GM19023 (cell line): ENCODE measurements around the gene LTF.
"Not testable (repeated sequence)": the region's sequence is repeated elsewhere in the genome, so short reads cannot be mapped to it uniquely, and the experiment has no call there.

ENCODE experiments used
- ATAC-seq: cut with Tn5 transposase; IDR thresholded peaks from one replicate; pipeline ENCODE4 v1.9.1; 2021; ENCODE audit warnings: mild to moderate bottlenecking, moderate library complexity; ENCODE audit not compliant: unreplicated experiment

LTF gene

DNA sequence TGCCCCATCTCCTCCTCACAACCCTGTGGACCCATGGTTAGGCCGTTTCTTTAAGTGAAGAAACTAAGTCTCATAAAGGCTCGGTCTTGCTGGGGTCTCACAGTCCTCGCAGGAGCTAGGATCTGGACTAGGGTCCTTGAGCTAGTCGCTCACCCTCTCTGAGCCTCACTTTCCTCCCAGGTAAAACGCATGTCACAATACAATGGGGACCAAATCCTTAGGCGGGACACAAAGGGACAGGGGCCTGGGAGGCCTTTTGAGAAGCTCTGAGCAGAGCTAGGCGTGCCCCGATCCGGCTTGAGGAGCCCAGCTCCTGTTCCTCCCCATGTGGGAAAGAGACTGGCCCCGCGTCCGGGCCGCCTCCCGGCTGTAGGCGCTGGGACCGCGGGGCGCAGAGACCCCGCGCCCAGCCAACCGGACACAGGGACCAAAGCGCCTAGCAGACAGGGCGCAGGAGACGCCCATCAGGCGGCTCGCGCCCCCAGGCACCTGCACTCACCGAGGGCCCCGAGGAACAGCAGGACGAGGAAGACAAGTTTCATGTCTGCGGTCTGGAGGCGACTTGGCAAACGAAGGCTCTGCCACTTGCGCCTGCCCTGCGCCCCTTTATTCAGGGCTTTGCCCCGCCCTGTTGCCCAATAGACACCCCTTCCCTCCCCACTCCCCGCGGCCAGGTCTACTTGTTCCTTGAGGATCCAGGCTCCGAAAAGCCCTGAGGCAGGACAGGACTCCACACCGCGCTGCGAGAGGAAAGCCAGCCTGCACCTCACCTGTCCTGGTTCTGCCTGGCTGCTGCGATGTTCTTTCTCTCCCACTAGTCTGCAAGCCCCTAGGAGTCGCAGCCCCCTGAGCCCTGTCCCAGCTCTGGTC, at the start of gene LTF:
TSS of gene LTF (minus strand) at position 580 of the 870 bp plus-strand sequence. CDS start at position 542, 38 bp downstream.
- no peak for ATAC-seq

DNA sequence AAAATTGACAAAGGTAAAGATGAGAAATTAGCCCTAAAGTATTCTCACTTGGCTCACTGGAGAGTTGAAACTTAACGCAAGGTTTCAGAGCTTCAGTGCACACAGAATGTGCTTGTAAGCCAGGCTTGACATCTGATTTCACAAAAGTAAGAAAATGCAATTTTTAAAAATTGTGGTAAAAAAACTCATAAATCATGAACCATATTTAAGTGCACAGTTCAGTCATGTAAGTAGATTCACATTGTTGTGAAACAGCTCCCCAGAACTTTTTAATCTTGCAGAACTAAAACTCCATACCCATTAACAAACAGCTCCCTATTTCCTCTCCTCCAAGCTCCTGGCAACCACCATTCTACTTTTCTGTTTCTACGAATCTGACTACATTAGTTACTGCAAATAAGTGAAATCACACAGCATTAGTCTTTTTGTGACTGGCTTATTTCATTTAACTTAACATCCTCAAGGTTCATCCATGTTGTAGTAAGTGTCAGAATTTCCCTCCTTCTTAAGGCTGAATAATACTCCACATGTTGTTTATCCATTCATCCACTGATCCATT, 47.6 kb upstream of the LTF start:
- no peak for ATAC-seq

DNA sequence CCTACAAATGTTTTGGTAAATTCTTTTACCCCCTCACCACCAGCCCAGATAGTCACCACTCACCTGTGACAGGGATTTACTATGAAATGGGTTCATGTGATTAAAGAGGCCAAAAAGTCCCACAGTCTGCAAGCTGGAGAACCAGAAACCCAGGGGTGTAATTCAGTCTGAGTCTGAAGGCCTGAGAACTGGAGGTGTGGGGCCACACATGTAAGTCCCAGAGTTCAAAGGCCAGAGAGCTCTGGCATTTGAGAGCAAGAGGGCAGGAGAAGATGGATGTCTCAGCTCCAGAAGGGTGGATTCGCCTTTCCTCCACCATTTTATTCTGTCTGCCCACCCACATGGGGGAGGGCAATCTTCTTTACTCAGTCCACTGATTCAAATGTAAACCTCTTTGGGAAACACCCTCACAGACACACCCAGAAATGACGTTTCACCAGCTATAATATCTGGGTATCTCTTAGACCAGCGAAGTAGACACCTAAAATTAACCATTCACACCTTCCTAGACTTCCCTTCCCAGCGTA, 45.0 kb upstream of the LTF start:
- no peak for ATAC-seq

DNA sequence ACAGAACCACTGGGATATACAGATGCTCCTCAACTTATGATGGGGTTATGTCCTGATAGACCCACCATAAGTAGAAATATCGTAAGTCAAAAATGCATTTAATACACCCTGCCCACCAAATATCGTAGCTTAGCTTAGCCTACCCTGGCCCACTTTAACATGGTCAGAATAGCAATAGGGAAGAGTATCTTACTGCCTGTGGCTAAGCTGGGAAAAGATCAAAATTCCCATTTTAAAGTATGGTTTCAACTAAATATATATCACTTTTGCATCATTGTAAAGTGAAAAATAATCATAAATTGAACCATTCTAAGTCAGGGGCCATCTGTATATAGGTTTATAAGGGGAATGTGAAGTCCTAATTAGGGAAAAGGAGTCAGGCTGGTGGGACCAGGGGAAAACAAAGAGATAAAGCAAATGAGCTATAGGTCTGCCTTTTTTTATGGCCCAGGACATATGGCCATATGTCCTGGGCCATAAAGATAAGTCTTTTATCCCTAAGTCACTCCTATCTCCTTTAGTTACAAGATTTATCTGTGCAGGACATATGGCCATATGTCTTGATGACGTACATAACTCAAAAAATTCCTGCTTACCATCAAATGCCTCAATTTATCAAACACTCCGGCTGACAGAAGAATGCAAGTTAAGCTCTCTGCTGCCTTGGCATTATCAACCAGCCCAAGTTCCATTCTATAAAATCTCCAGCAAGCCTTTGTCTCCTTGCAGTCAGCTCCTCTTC, 44.3 kb upstream of the LTF start:
- no peak for ATAC-seq

DNA sequence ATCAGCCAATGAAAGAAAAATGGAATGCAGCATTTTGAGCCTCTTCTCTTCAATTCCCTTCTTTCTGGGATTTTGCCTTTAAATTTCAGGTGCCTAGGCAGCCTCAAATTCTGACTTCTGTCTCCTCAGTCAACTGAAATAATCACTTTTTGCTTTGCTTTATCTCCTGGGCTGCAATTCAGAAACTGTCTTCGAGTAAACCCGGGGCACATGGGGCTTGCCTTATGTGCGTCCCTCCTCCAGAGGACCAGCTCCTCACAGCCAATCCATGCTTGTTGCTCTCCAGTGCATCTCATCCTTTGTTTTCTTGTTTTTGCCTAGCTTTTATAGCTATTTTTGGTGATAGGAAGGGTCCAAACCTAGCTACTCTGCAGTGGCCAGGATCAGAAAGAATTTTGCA, 41.8 kb upstream of the LTF start:
- ATAC-seq, result no peak

DNA sequence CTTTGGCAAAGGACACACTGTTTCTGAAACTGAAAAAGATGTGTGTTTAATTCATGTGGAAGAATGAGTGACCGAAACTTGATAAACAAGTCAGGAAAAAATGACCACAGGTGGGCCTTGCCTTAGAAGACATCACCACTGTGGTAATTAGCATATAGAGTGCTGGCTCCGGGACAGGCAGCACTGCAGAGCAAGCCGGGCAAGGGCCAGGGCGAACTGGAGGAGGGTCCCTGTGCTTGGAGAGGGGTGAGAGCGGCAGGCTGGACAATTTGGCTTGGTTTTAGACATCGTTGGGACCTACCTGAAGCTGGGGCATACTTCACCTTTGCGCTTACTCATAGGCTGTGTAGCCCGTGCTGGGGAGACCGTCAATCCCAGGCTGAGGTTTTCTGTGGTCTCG, 41.2 kb upstream of the LTF start:
- no peak for ATAC-seq

DNA sequence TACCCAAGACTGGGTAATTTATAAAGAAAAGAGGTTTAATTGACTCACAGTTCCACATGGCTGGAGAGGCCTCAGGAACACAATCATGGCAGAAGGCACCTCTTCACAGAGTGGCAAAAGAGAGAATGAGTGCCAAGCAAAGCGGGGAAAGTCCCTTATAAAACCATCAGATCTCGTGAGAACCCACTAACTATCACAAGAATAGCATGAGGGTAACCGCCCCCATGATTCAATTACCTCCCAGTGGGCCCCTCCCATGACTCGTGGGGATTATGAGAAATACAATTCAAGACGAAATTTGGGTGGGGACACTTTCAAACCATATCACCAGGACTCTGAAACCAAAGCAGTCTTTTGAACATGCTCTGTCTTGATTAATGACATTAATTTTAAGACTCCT, 40.1 kb upstream of the LTF start:
- no peak for ATAC-seq

DNA sequence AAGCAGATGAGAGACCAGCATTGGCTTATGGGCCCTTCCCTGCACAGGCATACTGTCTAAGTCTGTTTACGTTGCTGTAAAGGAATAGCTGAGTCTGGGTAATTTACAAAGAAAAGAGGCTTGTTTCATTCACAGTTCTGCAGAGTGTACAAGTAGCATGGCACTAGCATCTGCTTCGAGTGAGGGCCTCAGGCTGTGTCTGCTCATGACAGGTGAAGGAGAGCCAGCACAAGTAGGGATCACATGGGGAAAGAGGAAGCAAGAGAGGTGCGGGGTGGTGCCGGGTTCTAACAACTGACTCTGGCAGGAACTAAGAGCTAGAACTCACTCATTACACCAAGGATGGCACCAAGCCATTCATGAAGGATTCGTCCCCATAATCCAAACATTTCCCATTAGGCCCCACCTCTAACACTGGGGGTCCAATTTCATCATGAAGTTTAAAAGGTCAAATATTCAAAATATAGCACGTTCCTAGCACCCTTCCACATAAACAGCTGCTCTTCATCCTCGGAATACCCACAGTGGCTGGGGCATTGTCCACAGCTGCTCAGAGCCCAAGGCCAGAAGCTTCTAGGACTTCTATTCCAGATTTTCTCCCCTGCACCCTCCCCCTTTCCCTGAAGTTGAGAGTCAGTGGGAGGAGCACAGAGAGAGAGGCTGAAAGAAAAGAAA, 38.6 kb upstream of the LTF start:
- ATAC-seq, result no peak

DNA sequence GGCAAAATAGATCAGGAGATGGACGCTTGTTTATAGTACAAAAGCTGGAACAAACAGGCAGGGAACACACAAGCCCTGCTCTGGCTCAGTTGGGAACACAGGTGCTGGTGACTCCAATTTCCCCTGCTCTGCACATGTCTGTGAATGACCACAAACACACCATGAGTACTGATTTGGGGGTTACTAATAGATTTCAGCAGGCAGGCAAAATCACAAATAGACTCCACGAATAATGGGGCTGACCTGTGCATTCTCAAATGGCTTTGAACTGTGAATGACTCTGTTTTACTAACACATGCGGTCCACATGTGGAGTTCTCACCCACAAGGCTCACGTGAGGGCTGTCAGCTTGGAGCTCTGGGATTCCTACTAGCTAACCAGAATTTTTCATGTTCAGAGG, 37.0 kb upstream of the LTF start:
- ATAC-seq, result no peak

DNA sequence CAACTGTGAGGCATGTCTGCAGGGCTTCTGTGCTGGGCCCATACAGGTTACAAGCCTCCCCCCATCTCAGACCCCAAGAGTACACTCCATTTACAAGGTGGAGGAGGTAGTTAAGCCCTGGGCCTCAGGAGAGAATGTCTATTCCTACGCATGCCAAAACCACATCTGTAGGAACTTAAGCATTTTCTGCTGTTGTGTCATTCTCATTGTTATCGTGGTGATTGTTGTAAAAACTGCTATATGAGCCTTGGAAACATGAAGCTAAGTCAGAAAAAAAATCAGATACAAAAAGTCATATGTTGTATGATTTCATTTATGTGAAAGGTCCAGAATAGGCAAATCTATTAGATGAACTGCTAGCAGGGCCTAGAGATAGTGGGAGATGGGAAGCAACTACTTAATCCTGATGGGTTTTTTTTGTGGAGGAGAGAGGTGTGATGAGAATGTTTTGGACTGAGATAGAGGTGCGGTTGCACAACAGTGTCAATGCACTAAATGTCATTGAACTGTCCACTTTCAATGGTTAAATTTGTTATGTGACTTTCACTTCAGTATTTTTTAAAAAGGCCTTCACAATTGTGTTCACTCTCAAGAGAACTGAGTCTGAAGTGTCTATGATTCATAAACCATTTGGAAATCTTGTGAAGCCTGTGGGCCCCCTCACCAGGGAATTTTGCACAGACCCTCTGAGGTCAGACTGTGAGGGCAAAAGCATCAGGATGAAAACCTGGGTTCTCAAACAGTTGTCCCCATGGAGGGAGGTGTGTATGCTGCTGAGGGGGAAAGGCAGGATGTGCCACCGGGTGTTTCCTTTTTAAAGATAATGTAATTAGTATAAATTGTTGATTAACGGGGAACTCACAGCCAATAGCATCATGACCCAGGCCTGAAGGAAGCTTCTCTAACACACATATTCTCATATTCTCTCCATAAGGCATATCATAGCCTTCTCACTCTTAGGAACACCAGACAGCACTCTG, 36.2 kb upstream of the LTF start:
- ATAC-seq, result no peak

DNA sequence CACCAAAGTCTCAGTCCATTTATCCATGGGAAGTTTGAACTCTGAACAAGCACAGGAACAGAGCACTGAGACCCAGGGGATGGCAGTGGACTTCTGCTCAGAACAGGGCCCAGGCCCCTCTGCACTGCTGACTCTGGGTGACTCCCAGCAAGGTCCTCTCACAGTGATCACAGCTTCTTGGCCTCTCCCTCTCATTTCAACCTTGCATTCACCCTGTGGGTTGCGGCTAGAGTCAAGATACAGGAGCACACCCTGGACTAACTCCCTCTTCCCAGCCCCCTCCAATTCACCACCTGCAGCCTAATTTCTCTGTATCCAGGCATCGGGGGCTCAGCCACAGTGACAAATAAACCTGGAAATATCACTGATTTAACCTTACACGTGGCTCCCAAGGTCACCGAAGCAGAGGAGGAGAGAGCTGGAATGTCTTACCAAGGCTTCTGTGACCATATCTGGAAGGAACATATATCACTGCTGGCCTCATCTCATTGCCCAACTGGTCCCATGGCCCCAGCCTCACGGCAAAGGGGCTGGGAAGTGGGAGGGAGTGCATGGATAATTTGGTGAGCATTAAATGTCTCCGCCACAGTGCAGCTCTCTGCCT, 34.3 kb upstream of the LTF start:
- no peak for ATAC-seq

DNA sequence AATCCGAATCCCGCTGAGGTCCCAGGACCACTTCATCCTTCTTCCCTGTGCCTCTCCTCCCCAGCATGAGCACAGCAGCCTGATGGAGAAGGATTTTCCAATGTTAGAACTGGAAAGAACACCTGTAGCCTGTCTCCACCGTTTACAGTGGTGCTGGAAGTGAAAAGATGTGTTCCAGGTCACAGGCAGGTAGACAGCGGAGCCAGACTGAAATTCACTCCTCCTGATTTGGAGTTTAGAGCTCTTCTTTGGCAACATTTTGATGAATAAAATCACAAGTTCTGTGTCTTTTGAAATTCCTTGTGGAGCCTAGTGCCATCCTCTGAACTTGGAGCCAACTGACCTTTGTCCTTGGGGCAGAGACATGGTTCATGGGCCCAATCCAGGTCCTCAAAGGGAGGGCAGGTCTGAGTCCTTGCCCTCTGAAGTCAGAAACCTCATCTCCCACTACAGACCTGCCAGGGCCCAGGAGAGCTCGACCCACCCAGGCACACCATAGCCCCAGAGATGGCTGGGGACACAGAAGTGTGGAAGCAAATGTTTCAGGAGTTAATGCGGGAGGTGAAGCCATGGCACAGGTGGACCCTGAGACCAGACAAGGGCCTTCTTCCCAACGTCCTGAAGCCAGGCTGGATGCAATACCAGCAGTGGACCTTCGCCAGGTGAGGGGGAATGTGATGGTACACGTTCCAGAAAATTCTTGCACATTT, 33.0 kb upstream of the LTF start, which contains the start of gene RTP3:
TSS of gene RTP3 (plus strand) at position 421 of the 710 bp plus-strand sequence. CDS start at position 508, 87 bp downstream.
- ATAC-seq, result no peak

DNA sequence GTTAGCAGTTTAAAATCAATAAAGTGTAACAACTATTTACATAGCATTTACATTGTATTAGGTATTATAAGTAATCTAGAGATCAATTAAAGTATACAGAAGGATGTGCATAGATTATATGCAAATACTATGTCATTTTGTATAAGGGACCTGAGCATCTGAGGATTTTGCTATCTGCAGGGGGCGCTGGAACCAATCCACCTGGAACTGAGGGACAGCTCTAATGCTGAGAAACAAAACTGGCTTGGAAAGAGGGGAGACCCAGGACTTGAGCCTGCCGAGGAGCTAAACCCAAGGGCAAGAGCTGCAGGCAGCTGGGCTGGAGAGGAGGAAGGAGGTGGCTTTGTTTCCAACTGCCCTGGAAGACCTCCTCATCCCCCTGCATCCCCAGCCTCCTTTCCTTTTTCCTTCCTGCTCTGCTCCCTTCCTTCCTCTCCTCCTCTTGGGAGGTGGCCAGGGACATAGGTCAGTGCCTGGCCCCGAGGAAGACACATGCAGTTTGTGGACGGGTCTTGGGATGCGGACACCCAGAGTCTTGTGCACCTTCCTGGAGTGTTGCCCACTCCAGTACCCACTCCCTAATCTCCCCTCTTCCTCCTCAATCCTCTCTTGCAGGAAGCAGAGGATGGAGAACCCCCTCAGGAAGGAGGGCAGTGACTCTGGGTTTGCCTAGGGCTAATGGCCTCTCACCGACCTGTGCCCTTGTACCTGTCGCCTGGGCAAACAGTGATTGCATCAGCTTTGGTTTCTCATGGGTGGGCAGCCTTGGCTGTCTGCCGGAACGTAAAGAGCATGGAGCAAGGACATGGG, 32.2 kb upstream of the LTF start:
- ATAC-seq, result no peak

DNA sequence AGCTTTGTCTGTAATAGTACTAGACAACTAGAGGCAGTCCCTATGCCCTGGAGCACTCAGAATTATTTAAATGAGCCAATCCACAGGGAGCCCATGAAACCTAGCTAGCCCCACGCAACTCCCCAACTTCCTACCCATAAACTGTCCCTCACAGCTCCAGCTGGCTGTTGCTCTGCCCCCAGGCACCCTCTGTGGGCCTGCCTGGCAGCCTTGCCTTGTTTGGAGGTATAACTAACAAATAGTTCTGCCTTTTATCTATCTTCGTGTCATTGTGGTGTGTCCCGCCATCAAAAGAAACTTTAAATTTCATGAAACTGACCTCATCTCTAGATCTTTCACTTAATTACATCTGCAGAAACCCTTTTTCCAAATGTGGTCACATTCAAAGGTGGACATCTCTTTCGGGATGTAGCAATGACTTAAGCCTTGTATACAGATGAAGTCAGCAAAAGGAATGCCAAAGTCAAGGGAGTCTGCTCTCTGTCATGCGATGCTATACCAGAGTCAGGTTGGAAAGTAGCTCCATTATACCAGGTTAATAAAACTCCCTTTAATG, 31.3 kb upstream of the LTF start:
- ATAC-seq, result no peak

DNA sequence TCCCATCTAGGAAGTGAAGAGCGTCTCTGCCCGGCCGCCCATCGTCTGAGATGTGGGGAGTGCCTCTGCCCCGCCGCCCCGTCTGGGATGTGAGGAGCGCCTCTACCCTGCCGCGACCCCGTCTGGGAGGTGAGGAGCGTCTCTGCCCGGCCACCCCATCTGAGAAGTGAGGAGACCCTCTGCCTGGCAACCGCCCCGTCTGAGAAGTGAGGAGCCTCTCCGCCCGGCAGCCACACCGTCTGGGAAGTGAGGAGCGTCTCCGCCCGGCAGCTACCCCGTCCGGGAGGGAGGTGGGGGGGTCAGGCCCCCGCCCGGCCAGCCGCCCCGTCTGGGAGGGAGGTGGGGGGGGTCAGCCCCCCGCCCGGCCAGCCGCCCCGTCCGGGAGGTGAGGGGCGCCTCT, 29.8 kb upstream of the LTF start:
- not testable (repeated sequence) for ATAC-seq

DNA sequence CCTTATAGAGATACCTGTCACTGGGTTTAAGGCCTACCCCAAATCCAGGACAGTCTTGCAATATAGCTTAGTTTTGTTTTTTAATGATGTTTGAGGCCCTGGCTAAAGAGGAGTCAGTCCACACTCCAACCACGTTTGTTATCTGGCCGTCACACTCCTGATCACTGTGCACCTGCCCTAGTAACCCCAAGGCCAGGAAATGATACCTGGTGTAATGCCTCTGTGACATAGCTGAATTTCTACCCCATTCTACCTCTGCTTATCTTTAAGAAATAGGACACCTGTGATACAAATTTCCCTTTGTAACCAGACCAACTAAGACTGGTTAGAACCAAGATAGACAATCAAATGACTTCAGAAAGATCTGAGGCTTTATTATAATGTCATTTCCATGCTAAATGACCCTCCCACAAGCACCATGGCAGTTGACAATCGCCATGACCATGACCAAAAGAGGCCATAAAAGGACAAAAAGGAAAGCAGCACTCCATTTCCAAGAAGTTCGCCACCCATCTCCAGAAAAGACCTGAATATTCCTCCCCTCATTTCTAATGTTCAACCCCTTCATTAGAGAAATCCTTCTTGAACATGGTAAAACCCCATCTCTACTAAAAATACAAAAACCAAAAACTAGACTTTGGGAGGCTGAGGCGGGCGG, 28.3 kb upstream of the LTF start:
- ATAC-seq, result no peak
